22Rv1 (cell line): ENCODE results near the gene UBE3C.

ENCODE experiments used
- CTCF ChIP-seq: fragments of 450-650 bp; IDR thresholded peaks from 2 replicates; pipeline ENCODE4 v1.5.1; 2017; ENCODE audit warnings: mild to moderate bottlenecking
- ZFX ChIP-seq: fragments of 450-650 bp; IDR thresholded peaks from 2 replicates; pipeline ENCODE4 v1.6.1; 2017; ENCODE audit warnings: antibody characterized with exemption, borderline replicate concordance

- no peak for TF ChIP-seq CTCF
- no peak for TF ChIP-seq ZFX
Observed at GRCh38 chr7:157267516-157267915, 128.8 kb downstream of the UBE3C start.
